IMR-90 (cell line): ENCODE results near the gene TAF1. TPM values are rescaled to one million over a fixed set of nuclear protein-coding genes. Genes with fewer than 3 reads are reported as not detected.

Experiments
- ATAC-seq: fragments of 200-7000 bp; cut with Tn5 transposase; 2 replicates; pipeline ENCODE4 v1.9.1; 2020; ENCODE audit warnings: low read depth, mild to moderate bottlenecking, moderate library complexity
- BruUV-seq: library from RNA; stranded (reverse); fragments of 400-500 nt; replicated peaks from 2 replicates; lab custom pipeline; 2021; lab: Mats Ljungman, UMichigan
- CTCF ChIA-PET: fragments of 300-600 bp; formaldehyde crosslinking; extraction: SDS; loops from one replicate; lab custom pipeline; 2021; ENCODE audit warnings: antibody characterized with exemption; lab: Yijun Ruan, JAX
- POLR2A ChIA-PET: fragments of 300-600 bp; sonication (Branson Sonifier 250); formaldehyde crosslinking; loops from one replicate; lab custom pipeline; 2022; ENCODE audit warnings: antibody characterized with exemption; ENCODE audit not compliant: unreplicated experiment; lab: Charles Lee
- DNase-seq: peaks from one replicate; pipeline ENCODE4 v3.0.0; 2013
- H2AFZ ChIP-seq: replicated peaks from 2 replicates; pipeline ENCODE3; 2013; ENCODE audit warnings: low read length, mild to moderate bottlenecking; ENCODE audit not compliant: poor library complexity
- H2AK5ac ChIP-seq: 2 replicates; pipeline ENCODE4 v1.6.1; 2013; ENCODE audit warnings: low read depth, low read length, inconsistent platforms
- H2AK9ac ChIP-seq: replicated peaks from 2 replicates; pipeline ENCODE3; 2013; ENCODE audit warnings: mild to moderate bottlenecking, low read depth, low read length, moderate library complexity; ENCODE audit not compliant: poor library complexity
- H2BK120ac ChIP-seq: 2 replicates; pipeline ENCODE4 v1.6.1; 2013; ENCODE audit warnings: low read depth, low read length, inconsistent platforms
- H2BK15ac ChIP-seq: 3 replicates; pipeline ENCODE4 v1.6.1; 2013; ENCODE audit warnings: low read depth, low read length, inconsistent platforms
- H2BK20ac ChIP-seq: 2 replicates; pipeline ENCODE4 v1.6.1; 2013; ENCODE audit warnings: low read depth, mild to moderate bottlenecking, inconsistent platforms, low read length, moderate library complexity
- H2BK5ac ChIP-seq: 2 replicates; pipeline ENCODE4 v1.6.1; 2013; ENCODE audit warnings: mild to moderate bottlenecking, low read depth, low read length, inconsistent platforms; ENCODE audit not compliant: poor library complexity, severe bottlenecking
- H3K14ac ChIP-seq: replicated peaks from 2 replicates; pipeline ENCODE4 v1.6.1; 2013; ENCODE audit warnings: low read depth, low read length, inconsistent platforms
- H3K18ac ChIP-seq: 2 replicates; pipeline ENCODE4 v1.6.1; 2013; ENCODE audit warnings: low read depth, low read length, control low read depth
- H3K23ac ChIP-seq: 2 replicates; pipeline ENCODE4 v1.6.1; 2013; ENCODE audit warnings: low read depth, low read length, inconsistent platforms
- H3K27ac ChIP-seq: 2 replicates; pipeline ENCODE4 v1.5.1; 2013; ENCODE audit warnings: mild to moderate bottlenecking, control low read depth, low read length; ENCODE audit not compliant: insufficient read depth
- H3K27me3 ChIP-seq: 2 replicates; pipeline ENCODE4 v1.6.1; 2013; ENCODE audit warnings: low read length; ENCODE audit not compliant: control insufficient read depth, insufficient read depth
- H3K36me3 ChIP-seq: 2 replicates; pipeline ENCODE4 v1.6.1; 2013; ENCODE audit warnings: low read length, mixed read lengths; ENCODE audit not compliant: control insufficient read depth, insufficient read depth
- H3K4ac ChIP-seq: 2 replicates; pipeline ENCODE4 v1.6.1; 2013; ENCODE audit warnings: low read depth, low read length, inconsistent platforms
- H3K4me1 ChIP-seq: 2 replicates; pipeline ENCODE4 v1.6.1; 2013; ENCODE audit warnings: low read length, mixed read lengths; ENCODE audit not compliant: control insufficient read depth, insufficient read depth
- H3K4me2 ChIP-seq: 2 replicates; pipeline ENCODE4 v1.6.1; 2013; ENCODE audit warnings: low read depth, mild to moderate bottlenecking, control low read depth, low read length, moderate library complexity
- H3K4me3 ChIP-seq: 2 replicates; pipeline ENCODE4 v1.5.1; 2013; ENCODE audit warnings: low read depth, mild to moderate bottlenecking, control low read depth, low read length, moderate library complexity; ENCODE audit not compliant: insufficient read depth
- H3K56ac ChIP-seq: 2 replicates; pipeline ENCODE4 v1.6.1; 2013; ENCODE audit warnings: low read length, inconsistent platforms; ENCODE audit not compliant: insufficient read depth; ENCODE audit errors: extremely low read depth
- H3K79me1 ChIP-seq, 2 experiments: 2 replicates each; pipeline ENCODE4 v1.6.1; 2013; ENCODE audit warnings: low read length in 2 of 2, inconsistent platforms in 1 of 2, low read depth in 1 of 2
- H3K9ac ChIP-seq: 2 replicates; pipeline ENCODE4 v1.6.1; 2013; ENCODE audit warnings: low read depth, low read length, control low read depth
- H3K9me1 ChIP-seq: 2 replicates; pipeline ENCODE4 v1.6.1; 2013; ENCODE audit warnings: low read length, inconsistent platforms; ENCODE audit not compliant: insufficient read depth
- H3K9me3 ChIP-seq: 2 replicates; pipeline ENCODE4 v1.6.1; 2013; ENCODE audit warnings: low read length; ENCODE audit not compliant: control insufficient read depth, insufficient read depth
- H4K20me1 ChIP-seq: 2 replicates; pipeline ENCODE4 v1.6.1; 2013; ENCODE audit warnings: low read length, inconsistent platforms; ENCODE audit not compliant: insufficient read depth
- H4K5ac ChIP-seq: 2 replicates; pipeline ENCODE4 v1.6.1; 2013; ENCODE audit warnings: mild to moderate bottlenecking, low read depth, low read length, control low read depth
- H4K8ac ChIP-seq, 2 experiments: 2 replicates each; pipeline ENCODE4 v1.6.1; 2013; ENCODE audit warnings: low read depth in 2 of 2, low read length in 2 of 2, control low read depth in 1 of 2, inconsistent platforms in 1 of 2
- H4K91ac ChIP-seq: 2 replicates; pipeline ENCODE4 v1.6.1; 2013; ENCODE audit warnings: low read depth, low read length, inconsistent platforms; ENCODE audit not compliant: insufficient read depth
- CTCF ChIP-seq: conservative IDR thresholded peaks from 2 replicates; pipeline ENCODE4 v1.5.1; 2012; ENCODE audit warnings: mild to moderate bottlenecking, low read depth, low read length, improper control_type of control experiment
- ELK1 ChIP-seq: fragments of 150-350 bp; IDR thresholded peaks from 2 replicates; pipeline ENCODE4 v1.6.1; 2016; ENCODE audit warnings: low read depth, mild to moderate bottlenecking, low read length, moderate library complexity, borderline replicate concordance
- FOS ChIP-seq: fragments of 150-350 bp; IDR thresholded peaks from 2 replicates; pipeline ENCODE4 v1.6.1; 2016; ENCODE audit warnings: low read depth, low read length
- MAZ ChIP-seq: IDR thresholded peaks from 2 replicates; pipeline ENCODE4 v1.6.1; 2012; ENCODE audit warnings: low read depth, mild to moderate bottlenecking, low read length, improper control_type of control experiment, moderate library complexity, borderline replicate concordance
- NFE2L2 ChIP-seq: fragments of 150-350 bp; IDR thresholded peaks from 2 replicates; pipeline ENCODE4 v1.6.1; 2016; ENCODE audit warnings: low read depth, mild to moderate bottlenecking, low read length
- SMC3 ChIP-seq: fragments of 150-350 bp; IDR thresholded peaks from 2 replicates; pipeline ENCODE4 v1.6.1; 2016; ENCODE audit warnings: low read depth, mild to moderate bottlenecking, antibody characterized with exemption, low read length, moderate library complexity
- WGBS, 2 experiments: methylation state at CpG; one replicate each; pipeline versions ENCODE4 v1.1.5 to v1.1.7; 2013; ENCODE audit warnings: missing lambda C conversion rate in 2 of 2; ENCODE audit not compliant: insufficient read length in 1 of 2; ENCODE audit errors: extremely low coverage in 2 of 2; 5-methylcytosine and 5-hydroxymethylcytosine counted together
- dilution Hi-C: fragments of 300-500 bp; cut with HindIII; formaldehyde crosslinking; loops from one replicate; pipeline ENCODE4 v1.14.3; 2018; ENCODE audit warnings: low sequenced_read_pairs; ENCODE audit not compliant: unreplicated experiment
- in situ Hi-C: fragments of 300-500 bp; cut with MboI; formaldehyde crosslinking; loops from 3 replicates; pipeline ENCODE4 v1.14.3; 2019; ENCODE audit warnings: low sequenced_read_pairs, inconsistent platforms, mixed read lengths
- intact Hi-C: fragments of 100-400 bp; cut with micrococcal nuclease; formaldehyde crosslinking; loops from 2 replicates; pipeline ENCODE4 v1.10.0; 2022
- polyA plus RNA-seq, 3 experiments: library from polyadenylated mRNA; depleted of rRNA; stranded (reverse); fragments of >200 nt; gene quantifications; 2 replicates each; pipeline ENCODE4 v1.2.3, GENCODE V29; 2012; ENCODE audit warnings: low replicate concordance in 1 of 3
- total RNA-seq: library from RNA; depleted of rRNA; stranded (reverse); fragments of >200 nt; gene quantifications from 2 replicates; pipeline ENCODE4 v1.2.3, GENCODE V29; 2012

TAF1 gene
- total and polyA plus RNA-seq, 2 of the 4 experiments (the other 2 are of a cell fraction): 15.7 to 25.5 TPM

GRCh38 chrX:71393919-71394318, 27.8 kb downstream of the TAF1 start:
- Histone ChIP-seq H3K56ac (no peak overlapping the region), H3K4me2 (no peak overlapping the region), H4K5ac (no peak overlapping the region), H2BK15ac (no peak overlapping the region), H3K23ac (no peak overlapping the region), H3K27me3 (no peaks in the 10 kb centered on the region), H3K36me3 (peaks cover 35% of the 10 kb centered on the region), H4K20me1 (no peaks in the 10 kb centered on the region), H3K79me1 (no peaks in the 10 kb centered on the region), H3K4me1 (no peaks in the 10 kb centered on the region), H2BK5ac (no peak overlapping the region), H4K91ac (no peak overlapping the region), H2AFZ (no peak overlapping the region), H3K9ac (no peak overlapping the region), H2AK9ac (no peak overlapping the region), H3K4me3 (no peak overlapping the region), H2BK120ac (no peak overlapping the region), H3K18ac (no peak overlapping the region), H4K8ac (no peak overlapping the region), H2AK5ac (no peak overlapping the region), H3K9me3 (no peaks in the 10 kb centered on the region), H3K14ac (no peak overlapping the region), H3K9me1 (no peaks in the 10 kb centered on the region), H3K27ac (no peak overlapping the region), H3K4ac (no peak overlapping the region), H2BK20ac (no peak overlapping the region)
- dilution Hi-C loops: no loop called here
- ChIA-PET CTCF (no interaction called here), POLR2A (no interaction called here)
- in situ Hi-C loops: loop anchor here (10.0 kb wide), 1 partner anchor 171 kb away; no protein-coding TSS in a partner anchor
- no TSS peak for BruUV-seq
- intact Hi-C loops: no loop called here
- TF ChIP-seq NFE2L2 (no peak), FOS (no peak), CTCF (no peak), MAZ (no peak), ELK1 (no peak), SMC3 (no peak)
- ATAC-seq: no peak
- no CpG with 5 or more reads among the region's 5 CpGs for WGBS, 2 experiments
- no peak for DNase-seq
